ENCODE data around the gene JPT1.

DNA sequence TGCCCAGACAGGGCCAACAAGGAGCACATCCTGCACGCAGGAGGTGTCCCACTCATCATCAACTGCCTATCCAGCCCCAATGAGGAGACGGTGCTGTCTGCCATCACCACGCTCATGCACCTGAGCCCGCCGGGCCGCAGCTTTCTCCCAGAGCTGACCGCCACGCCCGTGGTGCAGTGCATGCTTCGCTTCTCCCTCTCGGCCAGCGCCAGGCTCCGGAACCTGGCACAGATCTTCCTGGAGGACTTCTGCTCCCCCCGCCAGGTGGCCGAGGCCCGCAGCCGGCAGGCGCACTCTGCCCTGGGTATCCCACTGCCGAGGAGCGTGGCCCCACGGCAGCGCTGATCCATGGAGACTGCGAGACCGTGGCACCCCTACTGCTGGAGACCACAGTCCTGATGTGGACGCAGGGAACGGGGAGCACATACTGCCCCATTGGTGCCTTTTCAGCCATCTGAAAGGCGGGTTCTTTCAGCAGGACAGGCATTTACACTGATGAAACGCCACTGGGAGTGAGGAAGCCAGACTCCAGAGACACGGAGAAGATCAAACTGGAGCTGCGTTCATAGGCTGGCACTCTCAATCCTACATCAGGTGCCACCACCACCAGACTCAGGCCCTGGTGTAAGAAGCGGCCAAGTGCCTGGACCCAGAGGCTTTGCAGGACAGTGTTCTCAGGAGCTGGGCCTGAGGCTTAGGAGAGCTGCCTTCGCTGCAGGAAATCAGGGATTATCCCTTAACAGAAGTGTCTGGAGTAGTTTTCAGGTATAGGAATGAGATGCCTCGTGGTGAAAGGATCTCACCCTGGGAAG is 25.4 kb downstream of the JPT1 start:
- no peak for TF ChIP-seq POLR2A (IDR thresholded peaks at IDR 0.05; ENCODE audit: low read length)
- TF ChIP-seq GATA1 (IDR thresholded peaks at IDR 0.05; ENCODE audit: low read depth, low read length): no peak
